ENCODE data around the gene REG4.
A peak's percentile ranks its signal among the peaks of the same experiment; 100 is the strongest.

REG4 gene

DNA sequence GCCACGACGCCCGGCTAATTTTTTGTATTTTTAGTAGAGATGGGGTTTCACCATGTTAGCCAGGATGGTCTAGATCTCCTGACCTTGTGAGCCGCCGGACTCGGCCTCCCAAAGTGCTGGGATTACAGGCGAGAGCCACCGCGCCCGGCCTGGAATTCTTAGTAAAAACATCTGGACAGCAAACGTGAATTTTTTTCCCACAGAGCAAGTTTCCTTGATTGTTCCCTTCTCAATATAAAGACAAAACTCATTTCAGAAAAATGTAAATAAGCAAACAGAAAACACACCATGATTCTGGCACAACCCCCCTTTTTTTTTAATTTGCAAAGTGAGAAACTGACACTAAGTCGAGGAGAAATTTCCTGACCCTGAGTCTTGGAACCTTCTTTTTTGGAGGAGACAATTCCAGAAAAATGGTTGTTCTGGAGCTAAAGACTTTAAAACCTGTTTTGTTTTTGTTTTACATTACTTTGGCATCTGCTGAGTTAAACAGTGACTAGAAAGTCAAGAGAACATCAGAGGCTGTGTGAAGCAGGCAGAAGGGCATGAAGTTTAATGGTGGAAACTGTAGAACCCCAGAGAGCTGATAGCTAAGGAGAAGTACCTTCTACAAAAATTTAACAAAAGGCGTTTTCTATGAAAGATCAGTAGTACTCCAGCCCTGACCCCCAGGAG, 32.2 kb downstream of the REG4 start:
- DNase-seq, result peak; percentile 41

DNA sequence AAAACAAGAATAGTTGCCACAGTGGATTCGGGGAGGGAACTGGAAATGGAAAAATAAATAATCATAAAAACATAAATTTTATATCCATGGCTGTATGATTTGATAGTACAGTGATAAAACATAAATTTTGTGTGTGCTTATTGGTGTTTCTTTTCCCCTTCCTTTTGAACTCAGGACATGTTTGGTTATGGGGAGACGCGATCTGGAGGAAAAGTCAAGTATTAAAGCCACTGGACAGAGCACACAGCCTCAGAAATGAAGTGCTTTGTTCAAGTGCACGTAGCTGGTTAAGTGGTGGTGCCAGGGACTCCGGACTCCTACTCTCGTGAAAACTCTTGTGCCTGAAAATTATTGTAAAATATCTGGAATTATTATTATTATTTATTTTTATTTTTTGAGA, 32.9 kb downstream of the REG4 start:
- DNase-seq, result no peak

DNA sequence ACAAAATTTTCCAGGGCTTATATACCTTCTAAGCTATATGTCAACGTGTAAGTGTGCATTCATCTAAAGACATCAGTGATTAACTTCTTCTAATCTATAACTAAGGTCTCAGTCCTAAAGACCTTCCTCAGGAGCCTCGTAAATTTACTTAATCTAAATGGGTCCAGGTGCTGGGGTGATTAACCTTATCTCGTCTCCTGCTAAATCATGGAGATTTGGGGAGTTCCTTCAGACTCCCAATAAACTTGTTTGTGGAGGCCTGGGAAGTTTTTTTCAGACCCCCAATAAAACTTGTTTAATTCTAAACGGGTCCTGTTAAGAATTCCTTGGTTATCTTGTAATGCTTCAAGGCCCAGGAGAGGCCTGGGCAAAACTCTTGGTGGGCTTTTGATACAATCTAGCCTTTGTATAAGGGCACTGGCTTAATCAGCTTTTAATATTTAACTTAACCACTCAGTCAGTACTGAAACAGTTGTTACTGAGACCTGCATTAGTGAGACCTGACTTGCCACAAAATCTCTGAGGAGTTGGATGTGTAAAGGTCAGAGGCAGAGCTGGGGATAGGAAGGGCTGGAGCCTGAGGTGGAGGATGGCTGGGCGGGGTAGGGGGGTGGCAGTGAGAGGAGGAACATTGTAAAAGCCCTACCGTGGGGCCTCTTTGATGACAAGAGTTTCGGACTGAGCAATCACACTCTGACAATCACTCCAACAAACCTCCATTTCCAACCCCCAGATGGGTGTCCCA, 36.3 kb downstream of the REG4 start:
- no peak for DNase-seq

DNA sequence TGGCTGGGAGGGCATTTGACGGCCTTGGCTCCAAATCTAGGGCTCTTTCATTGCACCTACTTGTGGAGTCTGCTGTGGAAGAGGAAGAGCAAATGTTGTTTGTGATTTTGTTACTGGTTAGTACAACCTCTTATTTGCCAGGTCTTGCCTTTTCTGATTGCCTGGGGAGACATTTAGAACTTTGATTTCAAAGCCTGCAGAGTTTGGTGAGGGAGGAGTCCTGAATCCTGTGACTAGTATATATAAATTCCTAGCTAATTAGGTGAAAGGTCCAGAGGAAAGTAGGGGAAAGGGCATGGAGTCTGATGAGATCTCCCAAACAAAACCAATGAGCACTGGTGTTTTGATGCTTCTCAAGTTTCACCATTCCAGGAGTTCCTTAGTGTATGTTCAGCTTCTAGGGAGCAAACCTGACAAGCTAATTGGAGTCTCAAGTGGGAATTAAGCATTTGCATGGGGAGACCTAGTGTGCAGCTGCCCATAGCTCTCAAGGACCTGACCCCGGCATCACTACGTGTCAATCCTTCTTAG, 37.5 kb downstream of the REG4 start:
- DNase-seq, result peak; percentile 48

DNA sequence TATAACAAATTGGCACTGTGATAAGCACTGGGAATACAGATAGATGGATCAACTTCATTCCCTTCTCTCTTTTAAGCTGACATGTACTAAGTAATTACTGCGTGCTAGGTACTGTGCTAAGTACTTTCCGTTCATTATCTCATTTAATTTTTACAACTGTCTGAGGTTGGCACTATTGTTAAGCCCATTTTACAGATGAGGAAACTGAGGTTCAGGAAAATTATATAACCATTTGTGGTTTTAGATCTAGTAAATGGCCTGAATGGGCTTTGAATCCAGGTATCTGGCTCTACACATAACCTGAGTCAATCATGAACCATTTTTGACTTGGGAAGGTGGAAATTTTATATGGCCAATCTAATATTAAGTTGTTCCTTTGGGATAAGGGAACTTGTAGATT, 39.0 kb downstream of the REG4 start:
- DNase-seq, result no peak

DNA sequence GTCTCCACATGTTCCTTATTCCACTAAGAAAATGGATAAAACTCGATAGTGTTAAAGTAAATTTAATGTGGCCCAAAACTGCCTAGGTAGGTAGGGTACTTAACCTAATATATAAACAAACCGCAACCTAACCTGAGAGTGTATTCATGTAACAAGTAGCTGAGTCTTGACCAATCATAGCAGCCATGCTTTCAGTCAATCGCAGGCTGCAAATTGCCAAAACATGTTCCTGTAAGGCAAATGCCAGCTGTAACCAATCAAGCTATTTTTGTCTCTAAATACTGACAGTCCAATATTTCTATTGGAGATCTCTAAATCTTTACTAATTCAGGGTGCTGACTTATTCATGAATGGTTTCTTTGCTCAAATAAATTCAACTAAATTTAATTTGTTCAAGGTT, 39.5 kb downstream of the REG4 start:
- peak; percentile 18 for DNase-seq

DNA sequence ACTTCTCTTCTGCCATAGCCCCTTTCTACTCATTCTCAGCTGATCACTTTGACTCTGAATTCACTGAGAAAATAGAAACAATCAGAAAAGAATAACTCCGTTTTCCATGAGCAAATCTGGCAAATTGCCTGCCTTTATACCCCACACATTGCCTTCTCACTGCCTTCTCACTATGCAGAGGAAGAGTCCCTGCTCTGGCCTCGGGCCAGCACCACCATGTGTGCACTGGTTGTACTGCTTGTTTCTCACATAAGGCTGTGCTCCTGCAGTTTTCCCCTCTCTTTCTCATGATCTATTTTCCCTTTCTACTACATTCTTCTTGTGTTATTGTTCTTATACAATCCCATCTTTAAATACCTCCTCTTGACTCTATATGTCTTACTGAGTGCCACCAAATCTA, 40.2 kb downstream of the REG4 start:
- DNase-seq, result no peak

DNA sequence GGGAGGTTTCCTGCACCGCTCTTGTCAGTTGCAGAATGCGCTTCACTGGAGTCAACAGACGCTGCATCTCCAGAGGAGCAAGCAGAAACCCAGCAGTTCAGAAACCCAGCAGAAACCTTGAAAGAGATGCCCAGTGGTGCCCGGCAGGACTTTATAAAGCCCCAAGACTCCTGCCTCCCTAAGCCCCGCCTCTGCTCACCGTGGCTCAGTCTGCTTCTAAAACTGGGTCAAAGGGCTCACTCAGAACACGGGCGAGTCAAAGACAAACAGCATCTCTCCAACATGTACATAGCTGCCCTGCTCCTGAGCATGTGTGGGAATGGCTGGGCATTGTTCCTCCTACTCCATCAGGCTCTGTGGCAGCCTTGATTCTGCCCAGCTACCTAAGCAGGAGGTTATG, 42.5 kb downstream of the REG4 start, which contains the start of gene HMGCS2:
TSS of gene HMGCS2 (minus strand) at position 128 of the 400 bp plus-strand sequence. CDS start at position 67, 61 bp downstream.
- DNase-seq, result no peak

DNA sequence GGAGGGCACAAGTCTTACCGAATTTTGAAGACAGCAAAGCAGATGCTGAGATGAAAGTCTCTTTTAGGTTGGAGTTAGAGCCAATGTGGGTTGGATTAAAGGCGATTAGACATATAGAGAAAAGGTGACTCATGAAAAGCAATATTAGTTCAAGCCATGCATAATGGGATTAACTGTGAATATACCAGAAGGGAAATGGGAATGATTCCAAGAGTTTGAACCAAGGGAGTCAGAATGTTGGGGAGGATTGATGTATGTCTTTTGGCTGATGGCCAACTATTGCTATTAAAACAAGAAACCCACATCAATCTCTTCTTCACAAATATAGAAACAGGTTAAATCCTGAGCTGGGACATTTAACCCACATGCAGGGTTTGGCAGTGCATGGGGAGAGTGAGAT, 43.8 kb downstream of the REG4 start:
- no peak for DNase-seq

DNA sequence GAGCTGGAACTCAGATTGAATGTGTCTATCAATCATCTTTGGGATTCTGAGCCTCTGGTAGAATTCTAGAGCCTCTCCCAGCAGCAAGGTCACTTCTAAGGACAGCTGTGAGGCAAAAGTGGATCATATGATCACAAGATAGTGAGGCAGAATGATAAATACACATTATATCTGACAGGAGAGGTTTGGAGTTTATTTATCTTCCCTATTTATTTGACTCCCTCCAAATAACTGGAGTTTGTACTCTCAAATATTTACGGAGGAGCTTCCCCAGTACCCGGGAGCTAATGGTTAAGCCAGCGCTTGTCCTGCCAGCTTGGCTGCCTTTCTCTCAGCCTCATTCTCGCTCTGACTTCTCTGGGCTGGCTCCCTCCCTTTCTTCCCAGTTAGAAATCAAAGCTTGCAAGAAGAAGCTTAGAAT, 44.9 kb downstream of the REG4 start:
- no peak for DNase-seq

DNA sequence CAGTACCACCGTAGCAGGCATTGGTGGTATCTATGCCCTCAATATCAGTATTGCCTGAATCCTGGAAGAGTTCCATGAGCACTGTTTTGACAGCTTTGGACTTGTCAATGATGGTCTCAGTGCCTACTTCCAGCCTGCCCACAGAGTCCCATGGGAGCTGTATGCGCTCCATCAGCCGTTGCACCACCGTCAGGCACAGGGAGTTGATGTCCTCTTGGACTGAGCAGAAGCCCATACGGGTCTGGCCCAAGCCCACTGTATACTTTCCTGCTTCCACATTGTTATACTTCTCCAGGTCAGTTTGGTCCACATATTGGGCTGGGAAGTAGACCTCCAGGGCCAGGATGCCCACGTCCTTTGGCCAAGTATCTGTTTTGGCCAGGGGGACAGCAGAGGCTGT, 47.0 kb downstream of the REG4 start:
- no peak for DNase-seq

DNA sequence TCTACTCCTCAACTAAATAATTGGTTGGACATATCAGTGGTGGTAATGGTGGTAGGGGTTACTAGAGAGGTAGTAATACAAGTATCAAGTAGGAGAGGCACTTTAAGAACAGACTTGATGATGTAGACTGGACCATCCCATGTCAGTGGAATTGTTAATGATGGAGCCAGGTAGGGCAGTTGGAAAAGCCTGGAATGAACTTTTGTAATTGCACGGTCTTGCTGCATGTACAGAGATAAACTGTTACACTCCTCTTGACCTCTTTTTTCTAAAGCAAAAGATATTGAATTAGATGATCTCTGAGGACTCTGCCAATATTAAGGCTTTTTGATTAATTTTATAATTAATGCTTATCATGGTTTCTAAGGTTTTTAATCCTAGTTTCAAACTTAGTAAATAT, 48.3 kb downstream of the REG4 start:
- DNase-seq, result no peak

DNA sequence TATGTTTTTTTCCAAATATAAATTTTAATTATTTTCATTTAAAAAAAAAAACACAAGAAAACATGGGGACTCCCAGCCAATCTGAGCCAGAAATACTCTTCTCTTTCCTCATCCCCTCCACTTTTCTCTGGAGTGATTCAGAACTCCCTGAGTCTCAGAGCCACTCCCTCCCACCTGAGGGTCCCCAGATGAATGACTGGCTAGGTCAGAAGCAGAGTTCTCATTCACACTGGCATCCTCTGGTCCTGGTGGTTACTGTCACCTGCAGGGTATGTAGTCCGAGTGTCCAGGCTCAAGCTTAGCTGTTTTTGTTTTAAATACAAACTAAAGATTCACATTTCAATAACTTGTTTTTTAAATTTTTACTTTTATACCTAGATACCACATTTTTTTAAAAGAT, 48.9 kb downstream of the REG4 start:
- no peak for DNase-seq

DNA sequence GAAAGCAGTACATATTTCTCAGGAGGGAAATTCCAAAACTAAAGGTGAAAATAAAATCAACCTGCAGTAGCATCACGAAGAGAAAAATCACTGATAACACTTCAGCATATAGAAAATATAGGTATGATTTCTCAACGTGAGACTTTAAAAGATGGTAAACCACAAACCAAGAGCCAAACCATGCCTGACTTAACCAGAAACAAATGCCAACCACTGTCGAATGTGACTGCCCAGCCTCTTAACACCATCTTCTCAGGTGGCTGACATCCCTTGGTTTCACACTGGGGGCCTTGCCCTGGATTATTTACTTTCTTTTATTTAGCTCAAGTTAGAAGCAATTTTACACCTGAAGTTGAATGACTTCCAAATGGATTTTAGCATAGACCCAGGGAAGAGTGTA, 52.7 kb downstream of the REG4 start:
- DNase-seq, result no peak

DNA sequence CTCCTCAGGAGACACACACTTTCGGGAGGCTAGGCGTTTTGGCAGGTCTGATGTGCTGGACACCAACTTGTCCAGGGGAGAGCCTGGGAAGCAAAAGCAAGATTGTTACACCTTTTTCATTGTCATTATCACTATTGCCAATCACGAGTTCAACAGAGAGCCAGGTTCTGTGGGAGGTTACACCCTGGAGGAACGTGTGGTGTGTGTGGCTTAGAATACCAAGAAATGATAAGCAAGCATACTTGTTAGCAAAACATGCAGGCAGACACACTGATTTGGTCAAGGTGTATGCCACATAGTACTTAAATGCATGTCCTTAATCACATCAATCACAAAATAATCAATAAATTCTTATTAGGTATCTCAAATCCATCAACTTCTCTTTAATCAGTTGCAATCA, 58.7 kb downstream of the REG4 start:
- DNase-seq, result no peak

DNA sequence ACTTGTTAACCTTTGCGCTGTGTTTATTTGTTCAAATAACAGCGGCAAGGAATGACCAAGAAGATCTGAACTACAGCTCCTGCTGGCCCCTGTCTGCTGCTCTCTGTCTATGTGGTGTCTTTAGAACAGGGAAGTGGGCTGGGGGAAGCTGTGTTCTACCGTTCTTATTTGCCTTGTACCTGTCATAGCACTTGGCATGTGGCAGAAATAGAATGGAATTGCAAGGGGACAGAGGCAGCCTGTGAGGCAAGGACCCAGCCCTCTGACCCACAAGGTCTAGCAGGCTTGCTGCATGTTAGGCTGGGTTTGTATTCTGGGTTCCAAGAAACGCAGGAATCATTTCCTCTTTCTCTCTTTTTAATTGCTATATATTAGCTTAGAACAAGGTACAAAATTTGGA, 63.2 kb downstream of the REG4 start:
- DNase-seq, result no peak

DNA sequence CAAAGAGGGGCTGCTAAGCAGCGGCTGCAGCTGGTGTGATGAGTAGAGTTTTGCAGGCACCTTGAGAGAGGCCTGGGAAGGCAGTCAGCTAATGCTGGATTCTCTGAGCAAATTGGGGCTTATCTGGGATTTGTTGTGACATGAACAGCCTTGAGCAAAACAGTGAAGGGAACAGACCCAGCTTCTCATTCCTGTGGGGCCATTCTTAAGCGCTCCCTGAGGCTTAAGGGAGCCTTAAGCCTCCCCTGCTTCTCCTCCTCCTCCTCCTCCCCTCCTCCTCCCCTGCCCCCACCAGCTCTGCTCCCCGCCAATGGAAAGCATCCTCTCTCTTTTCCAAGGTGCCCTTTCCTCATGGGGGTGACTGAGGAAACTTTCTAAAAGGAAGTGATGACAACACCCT, 63.8 kb downstream of the REG4 start:
- no peak for DNase-seq

DNA sequence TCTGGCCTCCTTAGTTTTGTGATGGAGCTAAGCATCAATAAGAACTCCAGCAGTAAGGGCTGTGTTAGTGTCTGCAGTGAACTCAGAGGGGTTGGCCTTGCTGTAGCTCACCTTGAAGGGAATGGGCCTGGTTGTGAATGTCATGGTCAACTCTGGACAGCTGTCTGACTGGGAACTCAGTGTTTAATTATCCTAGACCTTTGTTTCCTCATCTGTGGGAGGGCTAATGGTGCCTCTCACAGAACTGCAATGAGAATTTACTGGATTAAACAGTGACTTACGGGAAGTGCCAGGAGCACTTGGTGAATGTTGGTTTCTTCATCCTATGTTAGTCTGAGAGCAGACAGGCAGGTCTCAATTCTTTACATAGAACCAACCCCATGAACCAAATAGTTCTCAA, 66.2 kb downstream of the REG4 start:
- DNase-seq, result no peak

DNA sequence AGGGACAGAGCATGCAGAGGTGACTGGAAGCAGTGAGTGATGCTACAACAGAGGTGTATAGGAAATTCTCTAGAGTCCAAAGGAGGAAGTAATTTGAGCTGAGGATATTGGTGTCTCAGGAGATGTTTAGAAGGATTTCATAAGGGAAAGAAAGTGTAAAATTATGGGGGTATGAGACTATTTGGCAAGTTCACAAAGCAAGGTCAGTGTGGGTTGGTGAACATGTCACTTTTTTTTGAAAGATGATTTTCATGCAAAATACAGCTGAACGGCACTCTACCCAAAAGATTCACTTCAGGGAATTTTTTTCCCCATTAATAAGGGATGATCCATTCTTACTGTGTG, 66.7 kb downstream of the REG4 start:
- DNase-seq, result no peak
